GM19468 (cell line): ENCODE data around the gene RASSF7.
"Not testable (repeated sequence)": the region's sequence is repeated elsewhere in the genome, so short reads cannot be mapped to it uniquely, and the experiment has no call there.

ENCODE experiments used
- ATAC-seq: cut with Tn5 transposase; IDR thresholded peaks from one replicate; pipeline ENCODE4 v1.9.1; 2021; ENCODE audit warnings: mild to moderate bottlenecking, moderate library complexity, moderate number of reproducible peaks; ENCODE audit not compliant: unreplicated experiment; ENCODE audit errors: extremely low read depth

The RASSF7 gene, protein sequence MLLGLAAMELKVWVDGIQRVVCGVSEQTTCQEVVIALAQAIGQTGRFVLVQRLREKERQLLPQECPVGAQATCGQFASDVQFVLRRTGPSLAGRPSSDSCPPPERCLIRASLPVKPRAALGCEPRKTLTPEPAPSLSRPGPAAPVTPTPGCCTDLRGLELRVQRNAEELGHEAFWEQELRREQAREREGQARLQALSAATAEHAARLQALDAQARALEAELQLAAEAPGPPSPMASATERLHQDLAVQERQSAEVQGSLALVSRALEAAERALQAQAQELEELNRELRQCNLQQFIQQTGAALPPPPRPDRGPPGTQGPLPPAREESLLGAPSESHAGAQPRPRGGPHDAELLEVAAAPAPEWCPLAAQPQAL

DNA sequence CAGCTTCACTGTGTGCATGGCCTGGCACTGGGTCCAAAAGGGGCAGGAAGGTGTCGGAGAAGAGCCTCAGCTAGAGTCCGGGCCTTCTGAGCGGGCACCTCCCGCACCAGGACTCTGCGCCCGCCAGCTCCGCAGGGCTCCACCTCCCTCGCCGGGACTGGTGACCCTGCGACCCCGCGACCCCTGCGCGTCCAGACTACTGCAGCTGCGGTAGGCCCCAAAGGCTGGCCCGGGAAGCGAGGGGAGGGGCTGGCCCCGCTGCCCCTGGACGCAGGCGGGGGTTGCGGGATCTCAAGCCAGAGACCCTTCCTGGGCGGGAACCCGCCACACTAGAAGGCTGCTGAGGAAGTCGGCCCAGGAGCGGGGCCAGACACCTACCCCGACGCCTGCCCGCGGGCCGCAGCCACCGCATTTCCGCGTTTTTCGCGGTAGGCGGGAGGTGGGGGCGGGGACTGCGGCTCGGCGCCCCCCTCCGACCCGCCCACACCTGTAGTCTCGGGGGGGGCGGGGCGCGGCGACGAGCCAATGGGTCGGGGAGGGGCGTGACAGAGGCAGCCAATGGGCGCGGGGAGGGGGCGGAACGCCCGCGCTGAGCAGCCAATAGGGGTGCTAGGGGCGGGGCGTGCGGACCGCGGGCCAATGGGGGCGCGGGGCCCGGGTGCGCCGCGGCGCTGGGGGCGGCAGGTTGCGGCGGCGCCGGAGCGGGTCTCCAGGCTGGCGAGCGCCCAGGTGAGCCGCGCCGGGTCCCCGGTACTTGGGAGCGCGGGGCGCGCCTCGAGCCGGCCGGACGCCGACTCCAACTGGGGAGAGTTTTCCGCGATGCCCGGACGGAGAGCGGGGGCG, at the start of gene RASSF7, which contains the start of gene LMNTD2:
TSS of gene RASSF7 (plus strand) at position 666 of the 843 bp plus-strand sequence. CDS start 799 bp downstream, outside the sequence.
TSS of gene LMNTD2 (minus strand) at position 434 of the 843 bp plus-strand sequence. CDS start at position 412, 22 bp downstream.
- ATAC-seq, result peak; percentile 77

- no peak for ATAC-seq
Measured at GRCh38 chr11:512761-513595, 47.8 kb upstream of the RASSF7 start.

DNA sequence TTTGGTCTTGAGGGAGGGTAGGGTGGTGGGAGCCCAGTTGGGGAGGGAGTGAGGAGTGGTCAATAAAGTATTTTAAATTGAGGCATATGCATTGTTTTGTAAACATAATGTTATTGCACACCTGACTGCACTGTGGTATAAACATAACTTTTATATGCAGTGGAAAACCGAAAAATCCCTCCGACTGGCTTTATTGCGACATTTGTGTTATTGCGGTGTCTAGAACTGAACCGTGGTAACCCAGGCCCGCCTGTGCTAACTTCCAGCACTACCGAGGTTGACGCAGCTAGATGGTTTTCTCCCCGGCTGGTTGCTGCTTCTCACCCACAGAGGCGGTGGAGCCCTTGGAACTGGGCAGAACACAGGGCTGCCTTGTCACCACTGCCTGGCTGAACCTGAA, 46.2 kb upstream of the RASSF7 start:
- ATAC-seq, result no peak

DNA sequence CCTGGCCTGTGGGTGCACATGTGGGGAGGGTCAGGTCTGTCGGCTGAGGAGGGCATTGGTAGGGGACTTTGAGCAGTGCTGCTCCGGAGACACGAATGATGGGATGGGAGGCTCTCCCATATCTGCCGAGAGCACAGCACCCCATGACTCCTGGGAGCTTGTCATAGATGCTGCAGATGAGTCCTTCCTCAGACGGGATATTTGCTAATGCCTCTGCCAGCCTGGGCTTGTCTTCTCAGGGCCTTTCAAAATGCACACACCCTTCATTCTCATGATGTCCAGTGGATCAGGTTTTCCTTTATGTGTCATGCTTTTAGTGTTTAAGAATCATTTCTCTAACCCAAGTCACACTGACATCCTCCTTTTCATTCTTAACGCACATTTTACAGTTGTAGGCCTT, 45.6 kb upstream of the RASSF7 start:
- no peak for ATAC-seq

DNA sequence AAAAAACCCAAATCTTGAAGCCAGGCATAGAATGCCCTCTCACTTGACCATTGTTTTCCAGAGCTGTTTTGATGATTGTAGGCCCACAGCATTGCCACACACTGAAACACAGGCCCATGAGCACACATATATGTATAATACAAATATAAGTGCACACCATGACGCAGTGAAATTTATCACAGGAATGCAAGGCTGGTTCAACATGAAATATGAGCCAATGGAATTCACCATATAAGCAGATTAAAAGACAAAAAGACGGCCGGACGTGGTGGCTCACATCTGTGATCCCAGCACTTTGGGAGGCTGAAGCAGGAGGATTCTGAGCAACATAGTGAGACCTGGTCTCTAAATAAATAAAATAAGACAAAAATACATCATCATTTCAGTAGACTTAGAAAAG, 44.4 kb upstream of the RASSF7 start:
- ATAC-seq, result no peak

- not testable (repeated sequence) for ATAC-seq
Measured at GRCh38 chr11:516918-517685, 43.7 kb upstream of the RASSF7 start.

DNA sequence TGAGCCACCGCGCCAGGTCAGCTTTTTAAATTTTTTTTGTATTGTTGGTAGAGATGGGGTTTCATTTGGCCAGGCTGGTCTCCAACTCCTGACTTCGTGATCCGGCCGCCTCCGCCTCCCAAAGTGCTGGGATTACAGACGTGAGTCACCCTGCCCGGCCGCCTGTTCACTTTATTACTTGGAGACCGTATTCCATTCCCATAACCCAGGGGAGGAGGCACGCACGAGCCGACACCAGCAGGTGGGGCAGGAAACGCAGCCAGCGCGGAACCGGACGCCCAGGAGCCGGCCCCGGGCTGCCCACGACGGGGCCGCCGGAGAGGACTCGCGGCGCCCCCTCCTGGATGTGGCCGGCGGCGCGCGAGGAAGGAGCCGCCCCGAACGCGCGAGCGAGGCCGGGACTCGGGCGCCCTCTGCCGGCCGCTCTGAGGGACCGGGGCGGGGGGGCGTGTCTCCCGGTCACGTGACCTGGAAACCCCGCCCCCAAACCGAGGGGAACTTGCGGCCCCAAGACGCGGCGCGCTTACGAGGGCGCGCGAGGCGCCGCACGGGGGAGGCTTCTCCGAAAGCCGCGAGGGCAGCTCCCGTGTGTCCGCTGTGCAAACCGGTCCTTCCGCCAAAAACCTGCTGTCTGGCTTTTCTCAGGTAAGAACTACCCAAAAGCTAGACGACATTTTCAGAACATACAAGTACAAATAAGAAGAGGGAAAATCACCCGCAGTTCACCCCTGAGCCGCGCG, 42.1 kb upstream of the RASSF7 start:
- no peak for ATAC-seq

DNA sequence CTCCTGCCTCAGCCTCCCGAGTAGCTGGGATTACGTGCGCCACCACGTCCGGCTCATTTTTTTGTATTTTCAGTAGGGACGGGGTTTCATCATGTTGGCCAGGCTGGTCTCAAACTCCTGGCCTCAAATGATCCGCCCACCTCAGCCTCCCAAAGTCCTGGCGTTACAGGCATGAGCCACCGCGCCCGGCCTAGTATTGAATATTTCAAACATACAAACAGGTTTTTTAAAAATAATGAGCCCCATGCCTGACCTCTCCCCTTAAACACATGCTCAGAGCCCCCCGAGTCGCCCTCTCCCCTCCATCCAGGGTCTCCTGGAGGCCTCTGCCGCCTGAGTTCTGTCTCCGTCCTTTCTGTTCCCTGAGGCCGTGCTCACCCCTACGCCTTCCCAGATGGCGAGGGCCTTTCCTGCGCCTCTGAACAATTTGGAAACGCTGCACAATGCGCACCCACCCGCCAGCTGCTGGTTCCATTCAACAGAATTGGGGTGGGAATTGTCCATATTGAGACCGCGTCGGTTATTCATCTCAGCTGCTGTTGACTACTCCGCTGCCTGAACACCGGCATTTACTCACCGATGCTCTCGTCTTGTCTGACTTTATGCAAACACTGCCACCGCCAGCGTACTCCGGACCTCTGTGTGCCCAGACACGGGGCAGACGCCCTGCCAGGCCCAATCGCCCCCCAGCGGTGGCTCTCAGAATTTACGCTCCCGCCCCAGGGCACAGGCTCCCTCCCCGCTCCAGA, 40.2 kb upstream of the RASSF7 start:
- no peak for ATAC-seq

DNA sequence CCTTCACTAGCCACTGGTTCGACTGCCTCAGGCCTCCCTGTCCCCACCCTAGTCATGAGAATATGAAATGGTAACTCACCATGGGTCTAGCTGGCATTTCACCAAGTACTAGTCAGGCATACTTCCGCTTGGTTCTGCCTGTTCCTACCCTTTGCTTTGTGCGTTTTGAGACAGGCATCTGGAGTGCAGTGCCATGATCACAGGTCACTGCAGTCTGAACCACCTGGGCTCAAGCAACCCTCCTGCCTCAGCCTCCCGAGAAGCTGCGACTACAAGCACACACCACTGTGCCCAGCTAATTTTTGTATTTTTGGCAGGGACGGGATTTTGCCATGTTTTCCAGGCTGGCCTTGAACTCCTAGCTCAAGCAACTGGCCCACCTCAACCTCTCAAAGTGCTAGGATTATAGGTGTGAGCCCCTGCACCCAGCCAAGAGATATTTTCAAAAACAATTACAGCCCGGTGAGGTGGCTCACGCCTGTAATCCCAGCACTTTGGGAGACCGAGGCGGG, 39.5 kb upstream of the RASSF7 start:
- ATAC-seq, result no peak

- ATAC-seq, result no peak
Measured at GRCh38 chr11:526192-526591, 34.6 kb upstream of the RASSF7 start.

DNA sequence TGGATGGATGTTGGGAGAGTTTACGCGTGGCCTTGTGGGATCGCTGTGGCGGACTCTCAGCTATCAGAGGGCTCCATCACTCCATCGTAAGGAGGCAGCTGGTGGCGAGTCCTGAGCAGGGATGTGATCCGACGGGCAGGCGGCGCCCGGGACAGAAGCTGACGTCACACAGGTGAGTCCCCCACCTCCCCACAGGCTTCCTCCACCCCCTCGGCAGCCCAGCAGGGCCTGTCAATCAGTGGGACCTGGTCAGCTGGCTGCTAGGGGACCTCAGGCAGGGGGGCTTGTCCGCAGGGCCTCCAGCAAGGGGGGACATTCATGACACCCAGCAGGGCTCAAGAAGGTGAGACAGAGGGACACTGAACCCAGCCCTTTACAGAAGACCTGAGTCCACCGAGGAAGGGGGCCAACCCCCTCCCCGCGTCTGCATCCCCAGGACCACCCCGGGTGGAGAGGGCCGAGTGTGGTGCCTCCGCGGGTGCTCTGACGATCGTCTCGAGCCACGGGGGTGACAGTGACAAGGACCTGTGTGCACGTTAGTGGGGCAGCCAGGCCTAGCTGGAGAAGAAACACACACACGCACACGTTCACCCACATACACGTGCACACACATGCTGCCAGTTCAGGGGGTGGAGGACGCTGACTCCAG, 32.5 kb upstream of the RASSF7 start:
- ATAC-seq, result no peak

- ATAC-seq, result no peak
Measured at GRCh38 chr11:528815-529727, 31.7 kb upstream of the RASSF7 start.

GRCh38 chr11:529728-530411, 30.9 kb upstream of the RASSF7 start:
- ATAC-seq, result no peak

GRCh38 chr11:530960-531831, 29.6 kb upstream of the RASSF7 start:
- no peak for ATAC-seq

DNA sequence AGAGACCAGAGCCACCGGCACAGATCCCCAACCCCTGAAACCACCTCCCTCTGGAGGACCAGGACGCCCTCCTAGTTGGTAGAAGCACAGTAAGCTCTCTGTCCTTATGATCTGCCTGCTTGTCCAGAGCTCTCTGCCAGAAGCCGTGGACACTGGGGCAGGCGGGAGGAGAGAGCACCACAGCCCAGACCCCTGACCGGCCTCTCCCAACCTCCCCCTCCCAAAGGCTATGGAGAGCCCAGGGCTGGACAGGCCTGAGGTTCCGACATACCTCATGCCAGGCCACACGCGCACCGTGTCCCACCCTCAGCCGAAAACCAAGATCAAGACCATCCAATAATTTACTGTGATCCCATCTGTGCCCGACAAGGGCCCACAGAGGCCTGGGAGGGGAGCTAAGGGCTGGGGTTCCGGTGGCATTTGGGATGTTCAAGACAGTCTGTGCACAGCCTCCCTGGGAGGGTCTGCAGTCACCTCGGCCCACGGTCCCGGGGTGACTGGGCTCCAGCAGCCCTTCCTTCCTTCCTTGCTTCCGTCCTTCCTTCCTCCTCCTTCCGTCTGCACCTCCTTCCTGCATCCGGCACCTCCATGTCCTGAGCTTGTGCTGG, 28.7 kb upstream of the RASSF7 start:
- ATAC-seq, result no peak
